AG04449 (cell line): ENCODE results near the gene BCKDHA.

Experiments used
- CTCF ChIA-PET: fragments of 350-600 bp; formaldehyde crosslinking; extraction: SDS; loops from one replicate; lab custom pipeline; 2021; ENCODE audit warnings: antibody characterized with exemption; lab: Yijun Ruan, JAX
- POLR2A ChIA-PET: fragments of 400-600, 350-600 bp; formaldehyde crosslinking; extraction: SDS; loops from one replicate; lab custom pipeline; 2020; ENCODE audit warnings: antibody characterized with exemption, inconsistent platforms; lab: Yijun Ruan, JAX
- DNase-seq: peaks from one replicate; pipeline ENCODE4 v3.0.0-alpha.2; 2010; ENCODE audit warnings: low read depth, low spot score
- H3K4me3 ChIP-seq: 2 replicates; pipeline ENCODE4 v1.5.1; 2011; ENCODE audit warnings: low read depth, mild to moderate bottlenecking, control low read depth, low read length
- TF ChIP-seq, protein P1 (sequence below): IDR thresholded peaks from one replicate; pipeline ENCODE4 v1.5.1; 2011; ENCODE audit warnings: mild to moderate bottlenecking, moderate library complexity, low read length, control low read depth, inconsistent platforms; ENCODE audit not compliant: insufficient read depth; ENCODE audit errors: missing control alignments

The BCKDHA gene

DNA sequence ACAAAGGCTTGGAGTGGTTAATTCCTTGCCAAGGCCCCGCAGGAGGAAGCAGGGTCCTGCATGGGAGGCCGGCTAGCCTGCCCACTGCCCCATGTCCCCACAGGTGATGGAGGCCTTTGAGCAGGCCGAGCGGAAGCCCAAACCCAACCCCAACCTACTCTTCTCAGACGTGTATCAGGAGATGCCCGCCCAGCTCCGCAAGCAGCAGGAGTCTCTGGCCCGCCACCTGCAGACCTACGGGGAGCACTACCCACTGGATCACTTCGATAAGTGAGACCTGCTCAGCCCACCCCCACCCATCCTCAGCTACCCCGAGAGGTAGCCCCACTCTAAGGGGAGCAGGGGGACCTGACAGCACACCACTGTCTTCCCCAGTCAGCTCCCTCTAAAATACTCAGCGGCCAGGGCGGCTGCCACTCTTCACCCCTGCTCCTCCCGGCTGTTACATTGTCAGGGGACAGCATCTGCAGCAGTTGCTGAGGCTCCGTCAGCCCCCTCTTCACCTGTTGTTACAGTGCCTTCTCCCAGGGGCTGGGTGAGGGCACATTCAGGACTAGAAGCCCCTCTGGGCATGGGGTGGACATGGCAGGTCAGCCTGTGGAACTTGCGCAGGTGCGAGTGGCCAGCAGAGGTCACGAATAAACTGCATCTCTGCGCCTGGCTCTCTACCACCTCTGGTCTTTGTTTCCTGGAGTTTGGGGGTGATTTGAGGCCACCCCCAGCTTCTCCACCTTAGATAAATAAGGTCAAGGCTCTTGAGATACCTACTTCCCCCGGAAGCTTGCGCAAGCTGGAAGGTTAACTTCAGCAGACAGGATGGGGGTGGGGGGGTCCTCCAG, 26.9 kb downstream of the BCKDHA start:
- ChIA-PET POLR2A (no interaction called here), CTCF (interaction anchor here (0.8 to 1.1 kb wide), 2 partner anchors 15 to 25 kb away, joined by 3 read pairs; partner anchors contain the start of gene DMAC2)
- H3K4me3 ChIP-seq = no peak overlapping the region
- TF ChIP-seq, protein P1, sequence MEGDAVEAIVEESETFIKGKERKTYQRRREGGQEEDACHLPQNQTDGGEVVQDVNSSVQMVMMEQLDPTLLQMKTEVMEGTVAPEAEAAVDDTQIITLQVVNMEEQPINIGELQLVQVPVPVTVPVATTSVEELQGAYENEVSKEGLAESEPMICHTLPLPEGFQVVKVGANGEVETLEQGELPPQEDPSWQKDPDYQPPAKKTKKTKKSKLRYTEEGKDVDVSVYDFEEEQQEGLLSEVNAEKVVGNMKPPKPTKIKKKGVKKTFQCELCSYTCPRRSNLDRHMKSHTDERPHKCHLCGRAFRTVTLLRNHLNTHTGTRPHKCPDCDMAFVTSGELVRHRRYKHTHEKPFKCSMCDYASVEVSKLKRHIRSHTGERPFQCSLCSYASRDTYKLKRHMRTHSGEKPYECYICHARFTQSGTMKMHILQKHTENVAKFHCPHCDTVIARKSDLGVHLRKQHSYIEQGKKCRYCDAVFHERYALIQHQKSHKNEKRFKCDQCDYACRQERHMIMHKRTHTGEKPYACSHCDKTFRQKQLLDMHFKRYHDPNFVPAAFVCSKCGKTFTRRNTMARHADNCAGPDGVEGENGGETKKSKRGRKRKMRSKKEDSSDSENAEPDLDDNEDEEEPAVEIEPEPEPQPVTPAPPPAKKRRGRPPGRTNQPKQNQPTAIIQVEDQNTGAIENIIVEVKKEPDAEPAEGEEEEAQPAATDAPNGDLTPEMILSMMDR = no peak
- no peak for DNase-seq

GRCh38 chr19:41425174-41426115, 27.8 kb downstream of the BCKDHA start:
- H3K4me3 ChIP-seq = no peak overlapping the region
- TF ChIP-seq, protein P1 = no peak
- CTCF ChIA-PET = interaction anchor here (0.8 to 1.1 kb wide), 2 partner anchors 24 to 146 kb away, joined by 3 read pairs; no protein-coding TSS in a partner anchor
- DNase-seq = no peak
- POLR2A ChIA-PET = no interaction called here

DNA sequence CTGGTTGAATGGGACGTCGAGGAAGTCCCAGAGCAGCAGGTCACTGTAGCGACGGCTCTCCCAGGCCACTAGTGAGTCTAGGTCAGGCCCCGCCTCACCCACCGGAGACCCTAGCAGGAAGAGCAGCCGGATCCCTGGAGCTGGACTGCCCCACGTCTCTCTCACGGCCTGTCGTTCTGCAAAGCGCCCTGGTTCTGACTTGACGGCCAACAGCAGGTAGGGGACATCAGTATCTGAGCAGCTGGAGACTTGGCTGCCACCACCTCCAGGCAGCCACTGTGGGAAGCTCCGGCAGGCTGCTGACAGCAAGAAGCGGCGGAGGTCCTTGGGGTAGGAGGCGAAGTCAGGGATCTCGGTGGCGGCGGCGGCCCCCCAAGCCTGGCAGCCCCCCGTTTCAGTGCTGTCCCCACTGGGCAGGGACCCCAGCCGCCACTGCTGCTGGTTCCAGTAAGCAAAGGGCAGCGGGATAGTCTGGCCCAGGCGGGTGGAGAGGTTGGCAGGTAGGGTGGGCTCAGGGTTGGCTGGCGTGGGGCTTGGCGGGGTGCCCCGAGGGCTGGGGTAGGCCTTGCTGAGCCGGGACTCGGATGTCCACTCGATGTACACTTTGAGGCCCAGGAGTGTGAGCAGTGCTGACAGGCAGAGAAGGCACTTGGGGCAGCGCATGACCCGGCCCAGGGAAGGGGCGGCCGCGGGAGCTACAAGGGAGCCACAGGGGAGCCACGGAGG, 28.7 kb downstream of the BCKDHA start:
- peak overlapping the region; percentile 58 for H3K4me3 ChIP-seq
- CTCF ChIA-PET = interaction anchor here (0.7 to 0.8 kb wide), 2 partner anchors 14 to 145 kb away, joined by 3 read pairs; no protein-coding TSS in a partner anchor
- DNase-seq = no peak
- TF ChIP-seq, protein P1 = no peak
- POLR2A ChIA-PET = interaction anchor here (1.1 kb wide), 1 partner anchor 104 kb away, joined by 3 read pairs; no protein-coding TSS in a partner anchor

DNA sequence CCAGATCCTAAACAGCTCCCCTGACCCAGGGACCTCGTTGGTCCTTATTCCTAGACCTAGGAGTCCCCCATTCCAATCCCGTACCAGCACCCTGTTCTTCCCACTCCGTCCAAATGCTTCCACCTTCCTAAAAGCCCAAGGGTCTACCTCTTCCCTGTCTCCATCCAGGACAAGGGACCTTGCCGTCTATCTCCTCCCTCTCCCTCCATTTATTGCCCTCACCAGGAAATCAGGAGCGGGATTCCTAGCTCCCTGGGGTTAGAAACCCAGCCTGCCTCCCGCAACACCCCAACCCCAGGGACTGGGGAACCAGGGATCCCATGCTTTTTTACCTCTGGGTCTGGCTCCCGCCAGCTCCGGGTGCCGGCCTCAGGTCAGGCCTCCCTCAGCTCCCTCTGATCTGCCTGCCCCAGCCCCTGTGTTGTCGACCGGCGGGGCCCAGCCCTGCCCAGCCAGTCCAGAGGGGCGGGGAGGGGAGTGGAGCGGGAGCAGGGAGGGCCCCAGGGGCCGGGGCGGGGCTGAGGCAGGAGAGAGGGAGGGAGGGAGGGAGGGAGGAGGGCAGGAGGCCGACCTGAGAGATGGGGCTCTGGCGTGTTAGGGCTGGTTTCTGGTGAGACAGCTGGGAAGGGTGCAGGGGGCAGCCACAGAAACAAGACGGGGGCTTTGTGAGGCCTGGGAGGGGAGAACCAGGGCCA, 29.5 kb downstream of the BCKDHA start, which contains the start of gene B3GNT8:
Gene B3GNT8 (minus strand): TSS at position 423 of the 695 bp plus-strand sequence. CDS start 596 bp downstream, outside the sequence.
- no peak for DNase-seq
- ChIA-PET POLR2A (interaction anchor here (0.6 to 1.1 kb wide), 2 partner anchors 105 to 159 kb away, joined by 3 read pairs; no protein-coding TSS in a partner anchor), CTCF (interaction anchor here (0.7 to 1.2 kb wide), 2 partner anchors 13 to 105 kb away, joined by 3 read pairs; no protein-coding TSS in a partner anchor)
- TF ChIP-seq, protein P1 = no peak
- H3K4me3 ChIP-seq = peak within 1 kb of the TSS; percentile 58
